MM.1S (cell line): ENCODE data around the gene RASD2.

Experiments
- EZH2 ChIP-seq: fragments of 300-600 bp; sonication (generic); optimal IDR thresholded peaks from 2 replicates; pipeline ENCODE3; 2017; ENCODE audit warnings: low read depth, mild to moderate bottlenecking, antibody characterized with exemption, low read length, mixed read lengths
- TF ChIP-seq, protein P1 (sequence below): fragments of 300-600 bp; sonication (generic); IDR thresholded peaks from 2 replicates; pipeline ENCODE4 v1.5.1; 2016; ENCODE audit warnings: antibody characterized with exemption, low read length, mixed read lengths

DNA sequence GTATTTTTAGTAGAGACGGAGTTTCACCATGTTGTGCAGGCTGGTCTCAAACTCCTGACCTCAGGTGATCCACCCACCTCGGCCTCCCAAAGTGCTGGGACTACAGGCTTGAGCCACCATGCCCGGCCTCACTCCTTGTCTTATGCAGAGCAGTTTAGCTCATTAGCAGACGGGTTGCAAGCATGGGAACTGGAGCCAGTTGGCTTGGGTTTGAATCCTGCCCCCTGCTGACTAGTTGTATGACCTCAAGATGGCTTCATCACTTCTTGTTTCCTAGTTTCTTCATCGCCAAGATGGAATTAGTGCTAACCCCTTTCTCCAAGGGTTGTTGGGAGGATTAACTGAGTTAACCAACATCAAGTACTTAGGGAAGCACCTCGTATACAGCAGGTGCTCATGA lies 23.4 kb upstream of the RASD2 start:
- no peak for TF ChIP-seq EZH2
- TF ChIP-seq, protein P1, sequence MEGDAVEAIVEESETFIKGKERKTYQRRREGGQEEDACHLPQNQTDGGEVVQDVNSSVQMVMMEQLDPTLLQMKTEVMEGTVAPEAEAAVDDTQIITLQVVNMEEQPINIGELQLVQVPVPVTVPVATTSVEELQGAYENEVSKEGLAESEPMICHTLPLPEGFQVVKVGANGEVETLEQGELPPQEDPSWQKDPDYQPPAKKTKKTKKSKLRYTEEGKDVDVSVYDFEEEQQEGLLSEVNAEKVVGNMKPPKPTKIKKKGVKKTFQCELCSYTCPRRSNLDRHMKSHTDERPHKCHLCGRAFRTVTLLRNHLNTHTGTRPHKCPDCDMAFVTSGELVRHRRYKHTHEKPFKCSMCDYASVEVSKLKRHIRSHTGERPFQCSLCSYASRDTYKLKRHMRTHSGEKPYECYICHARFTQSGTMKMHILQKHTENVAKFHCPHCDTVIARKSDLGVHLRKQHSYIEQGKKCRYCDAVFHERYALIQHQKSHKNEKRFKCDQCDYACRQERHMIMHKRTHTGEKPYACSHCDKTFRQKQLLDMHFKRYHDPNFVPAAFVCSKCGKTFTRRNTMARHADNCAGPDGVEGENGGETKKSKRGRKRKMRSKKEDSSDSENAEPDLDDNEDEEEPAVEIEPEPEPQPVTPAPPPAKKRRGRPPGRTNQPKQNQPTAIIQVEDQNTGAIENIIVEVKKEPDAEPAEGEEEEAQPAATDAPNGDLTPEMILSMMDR = no peak
